Stimulated activated CD8-positive, alpha-beta memory T cell treated with anti-CD3 and anti-CD28 coated beads, Interleukin-4, amount 100 ng/mL, for 1 hour (primary cell): ENCODE results near the gene S1PR4.
"Not testable (repeated sequence)": the region's sequence is repeated elsewhere in the genome, so short reads cannot be mapped to it uniquely, and the experiment has no call there.

Experiments
- DNase-seq, 2 donors: peaks; one replicate each; pipeline ENCODE4 v3.0.0-alpha.2; 2020; ENCODE audit warnings: low read depth in 2 of 2, low spot score in 1 of 2

S1PR4 gene

DNA sequence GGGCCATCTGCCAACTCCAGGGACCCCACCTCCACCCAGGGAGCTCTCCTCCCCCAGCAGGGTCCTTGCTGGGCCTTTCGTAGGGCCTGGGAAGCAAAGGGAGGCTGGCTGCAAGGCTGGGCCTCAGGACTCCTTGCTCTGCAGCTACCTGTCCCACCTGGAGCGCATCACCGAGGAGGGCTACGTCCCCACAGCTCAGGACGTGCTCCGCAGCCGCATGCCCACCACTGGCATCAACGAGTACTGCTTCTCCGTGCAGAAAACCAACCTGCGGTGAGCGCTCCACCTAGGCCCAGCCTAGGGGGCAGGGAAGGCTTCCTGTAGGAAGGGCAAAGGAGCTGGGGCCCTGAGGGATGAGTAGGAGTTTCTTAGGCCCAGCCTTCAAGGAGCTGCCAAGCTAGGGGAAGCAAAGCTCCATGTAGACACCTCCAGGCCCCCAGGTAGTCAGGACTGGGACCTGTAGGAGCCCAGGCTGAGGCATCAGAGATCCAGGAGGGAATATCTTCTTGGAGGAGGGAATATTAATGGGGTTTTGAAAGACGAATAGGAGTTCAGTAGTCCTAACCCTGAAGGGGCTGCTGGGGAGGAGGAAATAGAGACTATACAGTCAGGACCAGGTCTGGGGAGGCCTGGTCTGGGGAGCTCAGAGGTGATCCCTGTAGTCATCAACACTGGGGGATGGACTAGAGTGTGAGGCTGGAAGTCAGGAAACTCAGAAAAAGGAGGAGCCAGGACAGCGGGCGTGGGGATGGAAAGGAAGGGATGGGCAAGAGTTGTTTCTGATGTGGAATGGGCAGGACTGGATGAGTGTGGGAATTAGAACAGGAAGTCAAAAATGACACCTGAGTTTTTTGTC is 26.8 kb upstream of the S1PR4 start:
- DNase-seq: no peak

- DNase-seq: no peak
Measured at GRCh38 chr19:3152419-3152780, 26.2 kb upstream of the S1PR4 start.

- DNase-seq: no peak
Measured at GRCh38 chr19:3153286-3154230, 25.0 kb upstream of the S1PR4 start.

- not testable (repeated sequence) for DNase-seq
Measured at GRCh38 chr19:3154447-3154846, 24.1 kb upstream of the S1PR4 start.

DNA sequence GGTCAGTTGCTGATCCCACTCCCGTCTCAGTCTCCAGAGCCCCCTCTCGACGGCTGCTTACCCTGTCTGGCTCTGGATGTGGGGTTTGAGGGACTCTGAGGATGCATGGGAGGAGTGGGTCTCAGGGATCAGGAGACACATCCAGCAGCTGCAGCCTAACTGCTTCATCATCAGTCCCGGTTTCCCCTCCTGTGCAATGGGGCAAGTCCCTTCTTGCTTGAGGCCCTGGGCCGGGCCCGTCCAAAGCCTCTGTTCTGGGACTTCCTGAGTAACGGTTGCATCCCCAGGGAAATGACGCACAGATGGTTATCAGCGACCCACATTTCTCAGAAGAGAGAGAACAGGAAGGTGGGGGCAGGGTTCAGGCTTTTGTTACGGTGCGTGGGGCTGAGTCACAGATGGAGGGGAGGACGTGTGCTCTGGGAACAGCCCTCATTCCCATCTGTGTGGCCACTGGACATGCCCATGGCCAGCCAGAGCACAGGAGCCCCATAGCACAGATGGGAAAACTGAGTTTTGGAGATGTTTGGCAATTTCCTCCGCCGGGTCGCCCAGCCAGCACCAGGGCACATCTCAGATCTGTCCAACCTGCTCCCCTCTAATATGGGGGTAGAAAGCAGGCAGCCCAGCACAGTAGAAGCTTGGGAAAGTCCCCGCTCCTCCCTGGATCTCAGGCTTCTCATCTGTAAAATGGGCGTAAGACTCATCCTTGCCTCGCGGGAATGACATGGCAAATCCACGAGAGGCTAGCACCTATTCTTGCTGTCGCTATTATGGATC is 23.4 kb upstream of the S1PR4 start:
- DNase-seq: peak in 1 of 2 donors; percentile 65

GRCh38 chr19:3157096-3157845 is 21.3 kb upstream of the S1PR4 start:
- DNase-seq: no peak

DNA sequence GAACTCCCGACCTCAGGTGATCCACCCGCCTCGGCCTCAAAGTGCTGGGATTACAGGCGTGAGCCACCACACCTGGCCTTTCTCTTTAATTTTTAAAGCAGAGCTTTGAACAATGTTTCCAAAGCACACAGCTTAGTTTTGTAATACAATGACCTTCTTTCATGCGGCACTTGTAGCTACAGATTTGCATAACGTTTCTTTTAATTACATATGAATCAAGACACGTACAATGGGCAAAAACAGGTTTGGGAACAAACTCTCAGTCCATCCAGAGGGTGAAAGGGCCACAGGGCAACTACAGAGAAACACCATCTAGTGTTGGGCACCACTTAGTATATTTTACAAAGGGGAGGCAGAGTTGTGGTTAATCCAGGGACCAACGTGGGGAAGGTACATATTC is 19.0 kb upstream of the S1PR4 start:
- no peak for DNase-seq

DNA sequence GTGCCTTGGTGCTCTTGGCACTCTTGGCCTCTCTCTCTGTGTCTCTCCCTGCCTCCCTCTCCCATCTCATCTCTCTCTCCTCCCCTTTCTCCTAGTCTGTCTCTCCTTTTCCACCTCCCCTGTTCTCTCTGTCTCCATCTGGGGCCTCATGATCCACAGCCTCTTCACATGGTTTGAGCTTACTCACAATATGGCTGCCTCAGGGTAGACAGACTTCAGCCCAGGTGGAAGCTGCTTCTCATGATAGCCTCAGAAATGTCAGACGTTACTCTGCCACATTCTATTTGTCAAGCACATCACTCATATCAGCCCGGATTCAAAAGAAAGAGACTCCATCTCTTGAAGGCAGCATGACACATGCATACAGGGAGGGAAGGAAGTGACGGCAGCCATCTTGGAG is 18.4 kb upstream of the S1PR4 start:
- no peak for DNase-seq

DNA sequence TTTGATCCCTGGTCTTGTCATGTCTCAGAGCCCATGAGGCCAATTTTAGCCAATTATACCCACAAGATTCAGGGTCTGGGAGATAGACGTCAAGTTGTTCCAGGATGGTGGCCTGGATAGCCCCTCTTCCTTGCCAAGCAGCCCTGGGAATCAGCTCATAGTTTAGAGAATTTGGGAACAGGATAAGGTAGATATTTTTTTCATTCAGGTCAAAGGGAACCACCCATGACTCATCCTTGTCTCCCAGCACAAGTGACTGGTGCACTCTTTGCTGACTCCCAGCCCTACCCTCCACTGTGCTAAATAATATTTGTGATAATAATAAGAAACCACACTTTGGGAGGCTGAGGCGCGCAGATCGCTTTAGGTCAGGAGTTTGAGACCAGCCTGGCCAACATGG is 17.1 kb upstream of the S1PR4 start:
- DNase-seq: no peak

GRCh38 chr19:3162418-3163229 is 15.9 kb upstream of the S1PR4 start:
- no peak for DNase-seq

- DNase-seq: peak; percentile 49 to 60
Measured at GRCh38 chr19:3163230-3163886, 15.2 kb upstream of the S1PR4 start.

DNA sequence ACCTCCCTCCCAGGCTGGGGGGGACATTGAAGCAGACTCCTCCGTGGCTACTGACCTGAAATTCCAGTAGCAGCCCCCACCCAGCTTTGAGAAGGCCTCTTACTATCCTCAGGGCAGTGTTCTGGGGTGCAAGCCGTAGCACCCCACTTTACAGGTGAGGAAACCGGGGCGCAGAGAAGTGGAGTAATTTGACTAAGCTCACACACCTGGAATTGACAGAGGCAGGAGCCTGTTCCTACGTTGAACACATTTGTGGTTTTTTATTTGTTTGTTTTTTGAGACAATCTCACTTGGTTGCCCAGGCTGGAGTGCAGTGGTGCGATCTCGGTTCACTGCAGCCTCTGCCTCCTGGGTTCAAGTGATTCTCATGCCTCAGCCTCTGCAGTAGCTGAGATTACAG is 14.6 kb upstream of the S1PR4 start:
- DNase-seq: no peak

GRCh38 chr19:3167533-3168272 is 10.9 kb upstream of the S1PR4 start:
- DNase-seq: no peak

- DNase-seq: no peak
Measured at GRCh38 chr19:3171894-3172672, 6.5 kb upstream of the S1PR4 start.

- not testable (repeated sequence) for DNase-seq
Measured at GRCh38 chr19:3172673-3173000, 5.9 kb upstream of the S1PR4 start.

DNA sequence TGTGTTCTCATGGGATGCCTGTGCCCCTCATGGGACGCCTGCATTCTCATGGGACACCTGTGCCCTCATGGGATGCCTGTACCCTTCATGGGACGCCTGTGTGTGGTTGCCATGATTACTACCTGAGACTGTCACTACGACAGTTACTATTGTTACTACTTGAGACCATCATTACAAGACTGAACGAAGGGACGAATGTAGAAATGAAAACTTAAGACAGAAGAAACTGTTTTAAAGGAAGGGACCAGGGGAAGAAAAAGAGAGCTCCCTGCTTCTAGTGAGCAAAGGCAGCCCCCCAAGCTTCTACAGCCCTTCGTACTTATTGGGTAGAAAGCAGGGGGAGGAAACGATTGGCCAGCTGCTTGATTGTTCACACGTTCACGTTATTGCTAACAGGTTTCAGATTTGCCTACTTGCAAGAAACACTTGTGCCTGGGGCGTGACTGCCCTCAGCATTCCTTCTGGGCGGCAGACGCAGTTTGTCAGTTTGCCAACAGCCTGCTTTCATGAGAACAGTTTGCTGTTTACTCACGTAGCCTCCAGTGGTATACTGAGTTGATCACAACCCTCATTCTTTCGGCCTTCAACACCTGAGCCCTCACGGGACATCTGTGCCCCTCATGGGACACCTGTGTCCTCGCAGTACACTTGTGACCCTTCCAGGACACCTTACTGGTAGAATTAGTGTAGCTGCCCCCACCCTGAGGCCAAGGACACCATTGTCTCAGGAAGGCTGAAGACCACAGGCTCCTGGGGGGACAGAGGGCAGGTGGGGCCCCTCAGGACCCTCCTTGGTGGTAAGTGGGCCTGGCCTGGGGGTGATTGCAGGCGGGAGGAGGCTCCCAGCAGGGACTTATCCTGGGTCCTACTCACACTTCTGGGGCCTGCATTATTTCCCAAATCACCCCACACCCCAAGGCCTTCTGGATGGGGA is 2.5 kb upstream of the S1PR4 start:
- no peak for DNase-seq
